Posterior vena cava (tissue), 2 donors: ENCODE data around the gene FBXW10B. TPM values are rescaled to one million over a fixed set of nuclear protein-coding genes. Genes with fewer than 3 reads are reported as not detected.
"Not testable (repeated sequence)": the region's sequence is repeated elsewhere in the genome, so short reads cannot be mapped to it uniquely, and the experiment has no call there.

Experiments
- DNase-seq: peaks from one replicate; pipeline ENCODE4 v3.0.0-alpha.2; 2020; ENCODE audit warnings: low spot score
- intact Hi-C, 2 donors: fragments of 100-400 bp; cut with DNase I; formaldehyde crosslinking; loops; one replicate each; pipeline versions ENCODE4 v1.14.1 to v1.14.2; 2022 to 2023
- total RNA-seq, 2 donors: library from RNA; stranded (reverse); fragmentation: NEBNext Ultra II Directional; extraction: Animal tissue kit (Norgen Biotek cat#: 25700); gene quantifications; one replicate each; pipeline ENCODE4 v1.2.1, GENCODE V29; 2021
- donor health status: DM: yes; HTN: yes; CAD: no.
- donor health status: DM: yes; HTN: yes; CAD: no.

FBXW10B gene
- total RNA-seq, 2 donors from 2014 or later: 0.93 to 0.95 TPM

DNA sequence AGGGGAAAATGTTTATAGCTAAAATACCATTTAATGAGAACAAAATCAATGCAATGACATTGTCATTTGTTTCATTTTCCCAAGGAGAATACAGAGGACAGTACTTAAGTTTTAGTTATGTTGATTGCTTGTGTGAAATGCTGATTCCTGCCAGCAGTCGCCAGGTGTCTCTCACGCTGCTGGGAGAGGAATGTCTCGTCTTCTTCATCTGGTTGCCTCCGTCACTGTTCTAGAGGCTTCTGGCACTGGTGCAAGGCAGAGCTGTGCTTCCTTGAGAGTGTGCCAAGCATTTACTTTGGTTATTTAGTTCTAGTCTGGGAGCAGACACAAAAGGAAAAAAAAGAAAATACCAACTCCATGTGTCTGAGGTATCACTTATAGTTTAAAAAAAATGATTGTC, 45.6 kb downstream of the FBXW10B start:
- intact Hi-C loops, DNase-seq: not testable (repeated sequence)

Other genes starting within 250 kb of the FBXW10B start
- gene CDRT4, start 152.1 kb downstream of the FBXW10B start, total RNA-seq: 1 to 10 TPM; 4.5 TPM
- gene TVP23C, start 56.2 kb downstream of the FBXW10B start, total RNA-seq: 10 to 100 TPM in 1 of 2 donors, 1 to 10 TPM in 1; 8.9 to 14.0 TPM
- 10 to 100 TPM; 12.0 to 21.7 TPM for gene TRIM16, start 64.6 kb upstream of the FBXW10B start, total RNA-seq
- gene ZNF286A, start 80.0 kb upstream of the FBXW10B start, total RNA-seq: 10 to 100 TPM; 14.5 to 15.5 TPM
- gene TBC1D26, start 112.6 kb upstream of the FBXW10B start, total RNA-seq: not detected